NCI-H146 treated with DMSO at 0.1 percent for 48 hours (cell line): ENCODE data around the gene TRMT61A.
A peak's percentile ranks its signal among the peaks of the same experiment; 100 is the strongest.

Experiments used
- DNase-seq: peaks from one replicate; lab custom pipeline; 2025; ENCODE audit not compliant: unreplicated experiment; lab: John Stamatoyannopoulos, UW

The TRMT61A gene

GRCh38 chr14:103528587-103529382 is at the start of gene TRMT61A:
TRMT61A (plus strand) TSS chr14:103529196; CDS start chr14:103529979, 783 bp downstream.
- peak; percentile 96 for DNase-seq

- no peak for DNase-seq
Observed at GRCh38 chr14:103480595-103480994, 48.4 kb upstream of the TRMT61A start.

GRCh38 chr14:103483600-103483999 is 45.4 kb upstream of the TRMT61A start:
- no peak for DNase-seq

GRCh38 chr14:103485504-103485903 is 43.5 kb upstream of the TRMT61A start:
- no peak for DNase-seq

- DNase-seq, result no peak
Observed at GRCh38 chr14:103488071-103488470, 40.9 kb upstream of the TRMT61A start.

GRCh38 chr14:103488960-103489359 is 40.0 kb upstream of the TRMT61A start:
- DNase-seq, result no peak

GRCh38 chr14:103489621-103490020 is 39.4 kb upstream of the TRMT61A start:
- DNase-seq, result no peak

- DNase-seq, result no peak
Observed at GRCh38 chr14:103491691-103492090, 37.3 kb upstream of the TRMT61A start.

- no peak for DNase-seq
Observed at GRCh38 chr14:103492156-103492925, 36.7 kb upstream of the TRMT61A start.

GRCh38 chr14:103495854-103496253 is 33.1 kb upstream of the TRMT61A start:
- no peak for DNase-seq

- DNase-seq, result no peak
Observed at GRCh38 chr14:103496776-103497175, 32.2 kb upstream of the TRMT61A start.

GRCh38 chr14:103499709-103500108 is 29.3 kb upstream of the TRMT61A start:
- no peak for DNase-seq

GRCh38 chr14:103500148-103500990 is 28.6 kb upstream of the TRMT61A start:
- peak; percentile 80 for DNase-seq

GRCh38 chr14:103501041-103501870 is 27.7 kb upstream of the TRMT61A start:
- no peak for DNase-seq

- no peak for DNase-seq
Observed at GRCh38 chr14:103501921-103502669, 26.9 kb upstream of the TRMT61A start.

GRCh38 chr14:103502877-103503276 is 26.1 kb upstream of the TRMT61A start:
- DNase-seq, result no peak

- DNase-seq, result no peak
Observed at GRCh38 chr14:103503296-103503695, 25.7 kb upstream of the TRMT61A start.

GRCh38 chr14:103504991-103505565 is 23.9 kb upstream of the TRMT61A start:
- DNase-seq, result no peak

GRCh38 chr14:103507751-103508150 is 21.2 kb upstream of the TRMT61A start:
- no peak for DNase-seq
